ENCODE data around the gene RTN4IP1.

GRCh38 chr6:106671651-106672050 is 42.4 kb upstream of the RTN4IP1 start:
- TF ChIP-seq POLR2AphosphoS5 (IDR thresholded peaks at IDR 0.05) = no peak
- TF ChIP-seq, protein P1, sequence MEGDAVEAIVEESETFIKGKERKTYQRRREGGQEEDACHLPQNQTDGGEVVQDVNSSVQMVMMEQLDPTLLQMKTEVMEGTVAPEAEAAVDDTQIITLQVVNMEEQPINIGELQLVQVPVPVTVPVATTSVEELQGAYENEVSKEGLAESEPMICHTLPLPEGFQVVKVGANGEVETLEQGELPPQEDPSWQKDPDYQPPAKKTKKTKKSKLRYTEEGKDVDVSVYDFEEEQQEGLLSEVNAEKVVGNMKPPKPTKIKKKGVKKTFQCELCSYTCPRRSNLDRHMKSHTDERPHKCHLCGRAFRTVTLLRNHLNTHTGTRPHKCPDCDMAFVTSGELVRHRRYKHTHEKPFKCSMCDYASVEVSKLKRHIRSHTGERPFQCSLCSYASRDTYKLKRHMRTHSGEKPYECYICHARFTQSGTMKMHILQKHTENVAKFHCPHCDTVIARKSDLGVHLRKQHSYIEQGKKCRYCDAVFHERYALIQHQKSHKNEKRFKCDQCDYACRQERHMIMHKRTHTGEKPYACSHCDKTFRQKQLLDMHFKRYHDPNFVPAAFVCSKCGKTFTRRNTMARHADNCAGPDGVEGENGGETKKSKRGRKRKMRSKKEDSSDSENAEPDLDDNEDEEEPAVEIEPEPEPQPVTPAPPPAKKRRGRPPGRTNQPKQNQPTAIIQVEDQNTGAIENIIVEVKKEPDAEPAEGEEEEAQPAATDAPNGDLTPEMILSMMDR (IDR thresholded peaks at IDR 0.05; ENCODE audit: poor library complexity, severe bottlenecking) = no peak
- TF ChIP-seq MXI1 (conservative IDR thresholded peaks at IDR 0.05; ENCODE audit: poor library complexity, severe bottlenecking) = no peak
- TF ChIP-seq EZH2 (IDR thresholded peaks at IDR 0.05; ENCODE audit: borderline replicate concordance, insufficient read depth, low read length, poor library complexity, severe bottlenecking) = no peak
- no peak for TF ChIP-seq EP300 (conservative IDR thresholded peaks at IDR 0.05; ENCODE audit: poor library complexity, severe bottlenecking)
- no peak for TF ChIP-seq TAF1 (IDR thresholded peaks at IDR 0.05; ENCODE audit: low read depth)
- no peak for TF ChIP-seq RAD21 (conservative IDR thresholded peaks at IDR 0.05)
- no peak for TF ChIP-seq REST (IDR thresholded peaks at IDR 0.05; ENCODE audit: borderline replicate concordance)
- no peak for TF ChIP-seq SMC3 (conservative IDR thresholded peaks at IDR 0.05; ENCODE audit: poor library complexity)
